GM19043 (cell line): Measurements from ENCODE around the gene FAM153A.
"Not testable (repeated sequence)": the region's sequence is repeated elsewhere in the genome, so short reads cannot be mapped to it uniquely, and the experiment has no call there.

Experiments
- ATAC-seq: cut with Tn5 transposase; IDR thresholded peaks from one replicate; pipeline ENCODE4 v1.9.1; 2021; ENCODE audit warnings: low read depth; ENCODE audit not compliant: unreplicated experiment

FAM153A gene

DNA sequence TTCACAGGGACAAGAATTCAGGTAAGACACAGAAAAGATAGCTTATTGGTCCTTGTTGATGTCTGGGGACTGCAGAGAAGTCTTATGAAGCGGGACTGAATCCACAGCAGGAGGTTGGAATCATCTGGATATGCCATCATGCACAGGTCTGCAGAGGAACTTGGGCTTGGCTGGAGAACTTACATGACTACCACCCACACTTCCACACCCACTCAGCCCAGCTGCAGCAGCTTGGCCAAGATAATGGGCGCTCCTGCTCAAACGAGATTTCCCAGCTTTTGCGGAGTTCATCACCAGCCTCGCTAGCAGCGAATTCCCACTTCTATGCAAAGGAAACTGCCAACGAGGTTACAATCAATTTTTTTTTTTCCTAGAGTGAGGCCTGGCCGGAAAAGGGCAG is 21.7 kb downstream of the FAM153A start:
- ATAC-seq: not testable (repeated sequence)

DNA sequence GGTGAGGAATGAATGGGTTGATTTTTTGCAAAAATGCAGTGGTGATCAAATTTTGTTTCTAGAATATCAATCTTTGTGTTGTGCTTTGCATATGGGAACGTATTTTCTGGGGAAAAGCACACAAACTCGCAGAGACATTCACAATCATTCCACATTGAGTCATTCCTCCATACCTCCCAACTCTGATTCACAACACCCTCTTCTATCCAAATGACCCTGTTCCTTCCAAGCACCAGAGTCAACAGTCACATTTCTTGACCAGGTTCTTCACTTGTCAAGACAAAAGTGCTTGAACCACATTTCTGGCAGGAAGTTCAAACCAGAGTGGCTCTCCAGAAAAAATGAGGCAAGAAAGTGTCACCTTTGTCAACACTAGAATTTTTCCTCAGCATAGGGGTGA is 35.3 kb downstream of the FAM153A start:
- not testable (repeated sequence) for ATAC-seq

- ATAC-seq: not testable (repeated sequence)
Observed at GRCh38 chr5:177724858-177725257, 57.8 kb downstream of the FAM153A start.

DNA sequence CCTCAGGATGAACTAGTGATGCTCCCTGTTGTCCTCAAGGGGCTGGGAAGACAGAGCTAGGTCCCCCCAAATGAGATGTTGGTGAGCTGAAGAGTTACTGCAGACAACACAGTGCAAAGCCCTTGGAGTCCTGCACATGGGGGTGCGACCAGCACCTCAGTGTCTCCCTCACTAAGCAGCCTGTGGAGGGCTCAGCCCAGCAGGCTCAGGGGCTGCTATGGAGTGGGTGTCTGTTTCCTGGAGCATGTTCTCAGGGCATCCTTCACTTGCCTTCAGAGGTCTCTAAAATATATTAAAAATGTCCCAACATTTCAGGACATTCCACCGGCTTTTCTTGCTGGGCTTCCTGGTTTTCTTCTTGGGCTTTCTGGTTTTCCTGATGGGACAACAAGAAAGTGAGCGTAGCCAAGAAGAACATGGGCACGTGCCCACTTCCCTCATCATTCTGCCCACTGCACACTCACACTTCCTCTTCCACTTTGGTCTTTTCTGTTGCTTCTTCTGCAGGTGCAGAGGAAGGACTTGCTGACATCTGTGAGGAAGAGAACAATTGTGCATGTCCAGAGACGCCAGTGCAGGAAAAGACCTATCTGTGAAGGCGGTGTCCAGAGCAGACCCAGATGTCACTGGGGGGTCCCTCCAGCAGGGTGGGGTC is 58.7 kb downstream of the FAM153A start:
- ATAC-seq: not testable (repeated sequence)

- not testable (repeated sequence) for ATAC-seq
Observed at GRCh38 chr5:177722829-177723228, 59.9 kb downstream of the FAM153A start.

DNA sequence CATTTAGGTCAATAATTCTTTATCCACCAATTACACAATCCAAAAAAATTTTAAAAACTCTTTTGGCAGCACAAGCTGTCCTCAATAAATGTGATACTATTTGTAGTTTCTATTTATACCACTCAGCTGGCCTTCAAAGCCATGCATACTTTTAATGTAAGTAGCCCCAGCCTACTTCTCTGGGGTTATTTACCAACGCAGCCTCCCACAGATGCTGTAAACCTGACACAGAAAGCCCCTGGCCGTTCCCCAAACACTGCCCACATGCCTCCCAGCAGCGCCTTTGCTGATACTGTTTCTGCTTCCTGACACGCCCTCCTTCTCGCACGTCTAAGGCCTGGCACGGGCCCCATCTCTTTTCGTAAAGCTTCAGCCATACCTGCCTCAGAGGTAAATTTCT is 62.7 kb downstream of the FAM153A start:
- not testable (repeated sequence) for ATAC-seq

GRCh38 chr5:177715423-177715822 is 67.3 kb downstream of the FAM153A start:
- ATAC-seq: not testable (repeated sequence)

DNA sequence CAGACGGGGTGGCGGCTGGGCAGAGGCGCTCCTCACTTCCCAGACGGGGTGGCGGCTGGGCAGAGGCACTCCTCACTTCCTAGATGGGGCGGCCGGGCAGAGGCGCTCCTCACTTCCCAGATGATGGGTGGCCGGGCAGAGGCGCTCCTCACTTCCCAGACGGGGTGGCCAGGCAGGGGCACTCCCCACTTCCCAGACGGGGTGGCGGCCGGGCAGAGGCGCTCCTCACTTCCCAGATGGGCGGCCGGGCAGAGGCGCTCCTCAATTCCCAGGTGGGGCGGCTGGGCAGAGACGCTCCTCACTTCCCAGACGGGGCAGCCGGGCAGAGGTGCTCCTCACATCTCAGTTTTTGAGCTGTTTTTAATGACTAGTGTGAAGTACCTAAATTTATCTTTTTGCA is 86.6 kb downstream of the FAM153A start:
- not testable (repeated sequence) for ATAC-seq

DNA sequence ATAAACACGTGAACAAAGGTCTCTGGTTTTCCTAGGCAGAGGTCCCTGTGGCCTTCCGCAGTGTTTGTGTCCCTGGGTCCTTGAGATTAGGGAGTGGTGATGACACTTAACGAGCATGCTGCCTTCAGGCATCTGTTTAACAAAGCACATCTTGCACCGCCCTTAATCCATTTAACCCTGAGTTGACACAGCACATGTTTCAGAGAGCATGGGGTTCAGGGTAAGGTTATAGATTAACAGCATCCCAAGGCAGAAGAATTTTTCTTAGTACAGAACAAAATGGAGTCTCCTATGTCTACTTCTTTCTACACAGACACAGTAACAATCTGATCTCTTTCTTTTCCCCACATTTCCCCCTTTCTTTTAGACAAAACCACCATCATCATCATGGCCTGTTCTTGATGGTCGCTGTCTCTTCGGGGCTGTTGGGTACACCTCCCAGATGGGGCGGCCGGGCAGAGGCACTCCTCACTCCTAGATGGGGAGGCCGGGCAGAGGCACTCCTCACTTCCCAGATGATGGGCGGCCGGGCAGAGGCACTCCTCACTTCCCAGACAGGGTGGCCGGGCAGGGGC is 87.3 kb downstream of the FAM153A start:
- not testable (repeated sequence) for ATAC-seq

GRCh38 chr5:177694518-177694835 is 88.2 kb downstream of the FAM153A start:
- not testable (repeated sequence) for ATAC-seq

DNA sequence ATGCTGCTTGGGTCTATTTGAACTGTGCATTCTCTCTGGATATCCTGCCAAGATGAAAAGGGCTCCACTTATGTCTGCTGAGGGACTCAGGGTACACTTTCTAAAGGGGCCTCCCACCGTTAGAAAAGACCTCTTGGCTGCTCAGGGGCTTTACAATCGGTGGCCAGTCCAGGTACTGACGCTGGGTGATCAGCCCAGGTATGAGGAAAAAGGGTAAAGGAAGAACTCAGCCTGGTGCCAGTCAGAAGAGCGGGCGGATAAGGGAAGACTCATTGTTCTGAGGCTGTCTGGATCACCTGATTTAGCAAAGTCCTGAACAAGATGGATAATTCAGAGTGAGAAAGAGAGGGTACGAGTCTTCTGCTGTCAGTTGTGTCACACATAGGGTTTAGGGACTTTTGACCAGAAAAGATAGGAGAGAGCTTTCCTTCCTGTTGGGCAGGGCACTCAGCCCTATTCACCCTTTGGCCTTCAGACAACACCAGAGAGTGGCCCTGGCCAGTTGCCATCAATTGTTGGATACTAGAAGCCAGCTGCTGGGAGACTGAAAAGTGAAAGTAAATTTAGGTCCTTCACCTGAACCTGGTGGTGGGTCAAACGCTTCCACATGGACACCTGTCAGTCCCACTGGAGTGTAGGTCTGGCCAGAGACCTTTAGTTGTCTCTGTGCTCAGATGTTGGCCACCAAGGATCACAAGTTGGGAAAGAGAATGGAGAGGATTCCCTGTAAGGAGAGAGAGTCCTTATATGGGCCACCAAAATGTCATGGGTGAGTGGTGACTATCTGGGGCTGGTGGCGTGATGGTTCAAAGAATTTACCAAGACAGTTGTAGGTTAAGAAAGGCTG is 88.8 kb downstream of the FAM153A start:
- not testable (repeated sequence) for ATAC-seq

DNA sequence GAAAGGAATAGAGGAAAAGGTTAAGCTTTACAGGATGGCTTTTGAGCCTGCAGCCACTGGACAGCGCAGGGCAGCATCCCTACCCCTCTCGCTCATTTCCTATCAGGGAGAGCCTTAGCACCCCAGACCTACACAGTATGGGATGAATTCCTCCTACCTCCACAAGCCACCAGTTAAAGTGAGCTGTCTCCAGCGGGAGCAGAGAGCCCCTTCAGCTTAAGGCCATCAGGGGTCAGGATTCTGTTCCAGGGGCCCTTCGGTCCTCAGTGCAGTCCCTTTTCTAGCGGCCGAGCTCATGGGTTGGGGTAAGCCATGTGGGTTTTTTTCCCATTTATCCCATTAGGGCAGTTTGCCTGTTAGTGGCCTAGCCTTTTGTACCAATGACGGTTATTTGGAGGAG is 89.7 kb downstream of the FAM153A start:
- ATAC-seq: not testable (repeated sequence)

DNA sequence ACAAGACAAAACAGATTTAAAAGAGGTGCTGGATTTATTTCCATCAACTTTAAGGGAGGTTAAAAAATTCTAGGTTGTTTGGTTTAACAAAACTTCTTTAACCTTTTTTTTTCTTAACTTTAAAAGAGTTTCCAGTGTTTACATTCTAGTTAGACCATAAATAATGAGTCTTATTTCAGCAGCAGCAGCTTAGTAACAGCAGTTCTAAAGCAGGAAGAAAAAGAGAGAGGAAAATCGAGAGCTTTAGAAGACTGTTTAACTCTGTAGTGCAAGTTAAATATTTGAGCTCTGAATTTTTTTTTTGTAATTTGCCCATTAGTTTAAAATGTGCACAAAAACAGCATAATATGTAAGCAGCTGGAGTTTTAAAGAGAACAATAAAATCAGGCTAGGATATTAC is 90.2 kb downstream of the FAM153A start:
- ATAC-seq: not testable (repeated sequence)

GRCh38 chr5:177689011-177689610 is 93.6 kb downstream of the FAM153A start:
- ATAC-seq: not testable (repeated sequence)

GRCh38 chr5:177688091-177688490 is 94.6 kb downstream of the FAM153A start:
- not testable (repeated sequence) for ATAC-seq

- not testable (repeated sequence) for ATAC-seq
Observed at GRCh38 chr5:177681920-177682319, 100.8 kb downstream of the FAM153A start.
